Activated naive CD4-positive, alpha-beta T cell treated with Interleukin-2 at 50 U/mL for 16 hours (primary cell): ENCODE results near the gene PEX11G.
A peak's percentile ranks its signal among the peaks of the same experiment; 100 is the strongest.

Experiments used
- DNase-seq: peaks from one replicate; pipeline ENCODE4 v3.0.0-alpha.2; 2020

The PEX11G gene

DNA sequence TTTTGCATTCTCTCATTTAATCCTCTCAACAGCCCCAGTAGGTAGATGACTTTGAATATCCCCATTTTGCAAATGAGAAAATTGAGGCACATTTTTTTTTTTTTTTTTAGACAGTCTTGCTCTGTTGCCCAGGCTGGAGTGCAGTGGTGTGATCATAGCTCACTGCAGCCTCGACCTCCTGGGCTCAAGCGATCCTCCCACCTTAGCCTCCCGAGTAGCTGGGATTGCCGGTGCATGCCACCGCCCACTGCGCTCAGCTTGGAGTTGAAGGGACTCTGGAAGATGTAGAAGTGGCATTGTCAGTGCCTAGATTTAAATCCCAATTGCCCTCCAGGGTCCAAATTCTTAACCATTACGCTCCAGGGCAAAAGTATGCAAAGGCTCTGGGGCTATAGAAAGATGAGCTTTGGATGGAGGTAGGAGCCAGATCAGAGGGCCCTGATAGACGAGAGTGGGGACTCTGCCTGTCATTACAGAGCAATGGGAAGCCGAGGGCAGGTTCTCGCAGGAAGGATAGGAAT, 32.8 kb upstream of the PEX11G start:
- DNase-seq, result no peak

- DNase-seq, result no peak
These were observed 31.6 kb upstream of the PEX11G start for GRCh38 chr19:7520131-7521051.

DNA sequence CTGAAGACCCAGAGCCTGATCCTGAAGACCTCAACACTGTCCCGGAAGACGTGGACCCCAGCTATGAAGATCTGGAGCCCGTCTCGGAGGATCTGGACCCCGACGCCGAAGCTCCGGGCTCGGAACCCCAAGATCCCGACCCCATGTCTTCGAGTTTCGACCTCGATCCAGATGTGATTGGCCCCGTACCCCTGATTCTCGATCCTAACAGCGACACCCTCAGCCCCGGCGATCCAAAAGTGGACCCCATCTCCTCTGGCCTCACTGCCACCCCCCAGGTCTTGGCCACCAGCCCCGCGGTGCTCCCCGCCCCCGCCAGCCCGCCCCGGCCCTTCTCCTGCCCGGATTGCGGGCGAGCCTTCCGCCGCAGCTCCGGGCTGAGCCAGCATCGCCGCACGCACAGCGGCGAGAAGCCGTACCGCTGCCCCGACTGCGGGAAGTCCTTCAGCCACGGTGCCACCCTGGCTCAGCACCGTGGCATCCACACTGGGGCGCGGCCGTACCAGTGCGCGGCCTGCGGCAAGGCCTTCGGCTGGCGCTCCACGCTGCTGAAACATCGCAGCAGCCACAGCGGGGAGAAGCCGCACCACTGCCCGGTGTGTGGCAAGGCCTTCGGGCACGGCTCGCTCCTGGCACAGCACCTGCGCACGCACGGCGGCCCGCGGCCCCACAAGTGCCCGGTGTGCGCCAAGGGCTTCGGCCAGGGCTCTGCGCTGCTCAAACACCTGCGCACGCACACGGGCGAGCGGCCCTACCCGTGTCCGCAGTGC, 30.7 kb upstream of the PEX11G start:
- DNase-seq, result no peak

DNA sequence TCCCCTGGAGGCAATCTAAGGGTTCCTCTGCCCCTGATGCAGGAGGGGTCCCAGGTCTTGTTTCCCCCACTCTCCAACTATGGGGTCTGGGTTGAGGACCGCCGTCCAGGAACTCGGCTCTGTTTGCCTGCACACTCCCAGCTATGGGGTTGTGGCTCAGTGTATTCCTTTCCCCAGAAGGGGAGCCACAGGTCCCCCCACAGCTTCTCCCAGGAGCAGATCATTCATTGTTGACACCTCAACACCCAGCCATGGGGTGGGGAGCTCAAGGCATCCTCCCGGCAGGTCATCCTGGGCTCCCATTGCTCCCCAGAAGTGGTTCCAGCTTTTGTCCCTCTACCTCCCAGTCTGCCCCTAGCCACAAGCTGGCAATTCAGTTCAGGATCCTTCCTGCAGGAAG, 28.0 kb upstream of the PEX11G start:
- DNase-seq, result no peak

GRCh38 chr19:7516333-7516732, 27.5 kb upstream of the PEX11G start:
- no peak for DNase-seq

DNA sequence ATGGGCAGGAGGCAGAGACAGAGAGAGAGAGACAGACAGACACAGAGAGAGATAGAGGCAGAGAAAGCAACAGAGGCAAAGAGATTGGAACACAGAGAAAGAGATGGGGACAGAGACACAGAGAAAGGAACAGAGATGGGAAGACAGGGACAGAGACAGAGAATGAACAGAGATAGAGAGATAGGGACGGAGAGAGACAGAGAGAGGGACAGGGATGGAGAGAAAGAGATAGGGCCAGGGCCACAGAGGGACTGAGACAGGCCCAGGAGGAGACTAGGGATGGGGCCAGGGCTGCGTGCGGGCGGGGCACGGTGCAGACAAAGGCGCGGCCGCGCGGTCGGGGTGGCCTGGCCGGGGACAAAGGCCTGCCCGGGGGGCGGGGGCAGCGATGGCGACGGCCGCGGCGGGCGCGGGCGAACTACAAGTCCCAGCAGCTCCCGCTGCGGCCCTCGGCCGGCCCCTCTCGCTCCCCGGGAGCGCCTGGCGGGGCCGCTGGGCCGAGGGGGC, 26.9 kb upstream of the PEX11G start, which contains the start of gene ZNF358:
Gene ZNF358, plus strand, starts transcription at position 459 of the 507 bp plus-strand sequence. CDS start 3,140 bp downstream, outside the sequence.
- peak; percentile 38 for DNase-seq

DNA sequence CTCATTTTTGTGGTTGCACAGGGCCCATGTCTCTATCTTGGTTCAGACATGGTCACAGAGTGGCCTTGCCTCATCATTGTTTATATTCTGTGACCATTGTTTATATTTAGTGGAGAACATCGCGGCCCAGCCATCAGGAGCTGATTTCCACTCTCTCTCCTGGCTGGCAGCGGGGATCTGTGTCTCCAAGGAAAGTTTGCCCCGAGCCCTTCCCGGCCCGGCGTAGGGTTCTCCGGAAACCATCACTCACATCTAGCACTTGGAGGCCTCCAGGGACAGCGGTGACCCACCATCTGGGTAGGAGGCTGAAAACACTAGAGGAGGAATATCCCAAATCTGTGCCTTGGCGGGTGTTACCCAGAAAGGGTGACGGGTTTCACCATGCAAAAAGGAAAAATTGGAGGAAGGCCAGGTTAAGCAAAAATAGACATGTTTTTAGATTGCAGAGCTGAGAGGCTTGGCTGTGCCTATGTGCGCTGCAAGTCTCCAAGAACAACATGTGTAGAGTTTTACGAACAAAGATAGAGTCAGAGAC, 26.3 kb upstream of the PEX11G start:
- no peak for DNase-seq

- DNase-seq, result no peak
These were observed 25.2 kb upstream of the PEX11G start for GRCh38 chr19:7513809-7514642.

DNA sequence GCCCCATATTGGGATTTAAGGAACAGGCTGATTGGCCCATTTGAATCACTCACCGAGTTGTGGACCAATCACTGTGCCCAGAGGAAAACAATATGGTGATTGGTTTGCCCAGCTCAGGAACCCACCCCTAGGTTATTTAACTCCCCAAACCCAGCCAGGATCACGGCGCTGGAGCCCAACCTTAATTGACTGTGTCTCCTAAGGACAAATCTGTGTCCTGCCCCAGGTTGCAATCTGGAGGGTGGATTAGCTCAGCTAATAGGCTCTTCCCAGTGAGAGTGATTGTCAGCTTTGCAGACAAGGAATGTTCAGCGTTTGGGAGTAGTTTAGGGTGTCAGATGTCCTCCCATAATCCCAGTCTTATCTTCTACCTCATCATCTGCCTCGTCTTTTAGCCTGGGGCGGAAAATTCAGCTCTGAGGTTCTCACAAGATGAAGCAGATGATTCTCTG, 23.6 kb upstream of the PEX11G start:
- no peak for DNase-seq

- DNase-seq, result no peak
These were observed 20.8 kb upstream of the PEX11G start for GRCh38 chr19:7509625-7510024.

GRCh38 chr19:7507884-7508283, 19.0 kb upstream of the PEX11G start:
- no peak for DNase-seq

- DNase-seq, result peak; percentile 54
These were observed 17.8 kb upstream of the PEX11G start for GRCh38 chr19:7506385-7507328.

GRCh38 chr19:7505682-7506384, 17.0 kb upstream of the PEX11G start:
- no peak for DNase-seq

- no peak for DNase-seq
These were observed 16.4 kb upstream of the PEX11G start for GRCh38 chr19:7505288-7505681.

- DNase-seq, result no peak
These were observed 15.8 kb upstream of the PEX11G start for GRCh38 chr19:7504684-7505083.

DNA sequence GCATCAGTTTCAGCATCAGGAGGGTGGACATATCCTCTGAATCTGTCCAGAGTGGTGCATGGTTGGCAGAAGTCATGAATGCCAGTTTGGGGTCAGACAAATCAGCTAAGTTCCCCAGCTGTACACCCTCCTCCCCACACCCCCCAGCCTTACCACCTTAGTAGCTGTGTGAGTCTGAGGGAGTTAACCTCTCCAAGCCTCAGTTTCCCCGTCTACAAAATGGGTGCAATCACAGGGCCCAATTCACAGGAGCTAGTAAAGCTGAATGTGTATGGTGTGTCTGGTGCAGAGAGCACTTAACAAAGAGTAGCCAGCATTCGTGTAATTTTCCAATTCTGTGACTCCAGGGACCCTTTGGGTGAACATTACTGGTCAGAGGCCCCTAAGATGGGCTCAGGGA, 13.7 kb upstream of the PEX11G start:
- DNase-seq, result no peak

- DNase-seq, result peak; percentile 50
These were observed 12.1 kb upstream of the PEX11G start for GRCh38 chr19:7500811-7501450.

DNA sequence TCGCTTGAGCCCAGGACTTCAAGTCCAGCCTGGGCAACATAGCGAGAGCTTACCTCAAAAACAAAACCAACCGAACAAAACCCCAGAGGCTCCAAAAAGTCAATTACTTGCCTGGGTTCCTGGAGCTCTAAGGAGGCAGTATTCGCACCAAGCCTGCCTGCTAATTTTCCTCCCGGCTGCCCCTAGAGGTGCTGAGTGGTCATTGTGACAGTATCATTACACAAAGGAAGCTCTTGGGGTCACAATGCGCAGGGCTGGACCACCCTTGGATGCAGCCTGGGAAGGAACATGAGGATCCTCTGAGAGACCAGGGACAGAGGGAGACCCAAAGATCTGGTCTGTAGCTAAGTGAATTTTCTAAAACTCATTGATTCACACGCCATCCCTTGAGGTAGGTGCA, 8.5 kb upstream of the PEX11G start:
- DNase-seq, result no peak

DNA sequence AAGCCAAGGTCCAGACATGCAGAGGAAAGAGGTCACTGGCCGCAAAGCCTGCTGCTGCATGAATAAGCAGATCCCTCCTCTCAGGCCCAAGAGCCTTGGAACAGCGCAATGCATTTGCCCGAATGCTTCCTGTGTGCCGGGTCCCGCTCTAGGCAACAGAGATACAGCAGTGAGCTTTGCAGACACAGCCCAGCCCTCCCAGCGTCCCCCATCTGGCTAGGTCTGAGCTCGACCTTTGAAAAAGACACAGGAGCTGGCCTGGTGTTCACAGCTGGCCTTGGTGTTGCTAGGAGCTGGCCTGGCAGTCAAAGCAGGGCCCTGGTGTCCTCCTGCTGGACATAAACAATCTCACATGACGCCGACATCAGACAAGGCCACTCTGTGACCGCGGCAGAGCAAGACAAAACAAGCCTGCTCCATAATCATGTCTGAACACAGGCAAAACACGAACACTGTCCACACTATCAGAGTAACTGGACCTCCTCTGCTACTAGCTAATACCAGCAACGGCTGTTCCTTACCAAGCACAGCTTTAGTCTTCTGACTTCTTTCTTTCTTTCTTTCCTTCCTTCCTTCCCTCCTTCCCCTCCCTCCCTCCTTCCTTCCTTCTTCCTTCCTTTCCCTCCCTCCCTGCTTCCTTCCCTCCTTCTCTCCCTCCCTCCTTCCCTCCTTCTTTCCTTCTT, 5.7 kb upstream of the PEX11G start:
- no peak for DNase-seq
